GM23338 (cell line): ENCODE results near the gene LRRC3C. TPM values are rescaled to one million over a fixed set of nuclear protein-coding genes. Genes with fewer than 3 reads are reported as not detected.

Experiments
- ATAC-seq: fragments of 200-7000 bp; cut with Tn5 transposase; 3 replicates; pipeline ENCODE4 v1.9.1; 2020
- DNase-seq: peaks from one replicate; pipeline ENCODE4 v3.0.0-alpha.2; 2015; ENCODE audit warnings: low spot score
- H2AFZ ChIP-seq: fragments of 200-600 bp; sonication (generic); 2 replicates; pipeline ENCODE4 v1.8.0; 2016; ENCODE audit warnings: antibody characterized with exemption, mild to moderate bottlenecking, moderate library complexity
- H3F3A ChIP-seq: fragments of 200-600 bp; sonication (generic); replicated peaks from 2 replicates; pipeline ENCODE4 v1.8.0; 2017; ENCODE audit warnings: antibody characterized with exemption, mixed run types, low read depth
- H3K27ac ChIP-seq: fragments of 200-600 bp; sonication (generic); 2 replicates; pipeline ENCODE4 v1.6.1; 2016; ENCODE audit warnings: low read depth
- H3K27me3 ChIP-seq: fragments of 200-600 bp; sonication (generic); 2 replicates; pipeline ENCODE4 v1.8.0; 2016; ENCODE audit warnings: mild to moderate bottlenecking, mixed run types, moderate library complexity; ENCODE audit not compliant: insufficient read depth
- H3K36me3 ChIP-seq: fragments of 200-600 bp; sonication (generic); 2 replicates; pipeline ENCODE4 v1.8.0; 2016; ENCODE audit warnings: mild to moderate bottlenecking; ENCODE audit not compliant: insufficient read depth
- H3K4me1 ChIP-seq: fragments of 200-600 bp; sonication (generic); 2 replicates; pipeline ENCODE4 v1.8.0; 2016; ENCODE audit warnings: mild to moderate bottlenecking, moderate library complexity; ENCODE audit not compliant: insufficient read depth
- H3K4me2 ChIP-seq: fragments of 200-600 bp; sonication (generic); 2 replicates; pipeline ENCODE4 v1.7.1; 2017; ENCODE audit warnings: mixed run types
- H3K4me3 ChIP-seq: fragments of 200-600 bp; sonication (generic); 2 replicates; pipeline ENCODE4 v1.6.1; 2016; ENCODE audit warnings: mixed run types
- H3K79me2 ChIP-seq: fragments of 200-600 bp; sonication (generic); replicated peaks from 2 replicates; pipeline ENCODE4 v1.8.0; 2017; ENCODE audit warnings: mild to moderate bottlenecking; ENCODE audit not compliant: insufficient read depth
- H3K9me2 ChIP-seq: fragments of 200-600 bp; sonication (generic); 2 replicates; pipeline ENCODE4 v1.8.0; 2017; ENCODE audit not compliant: insufficient read depth
- H4K20me1 ChIP-seq: fragments of 200-600 bp; sonication (generic); replicated peaks from 2 replicates; pipeline ENCODE4 v1.8.0; 2017; ENCODE audit warnings: mild to moderate bottlenecking; ENCODE audit not compliant: insufficient read depth
- H3K27ac Mint-ChIP-seq: 2 replicates; pipeline ENCODE4 v1.8.0; 2020; ENCODE audit warnings: inconsistent platforms, mild to moderate bottlenecking, moderate library complexity, mixed read lengths
- H3K27me3 Mint-ChIP-seq: 3 replicates; pipeline ENCODE4 v1.8.0; 2022; ENCODE audit warnings: low read depth, mild to moderate bottlenecking, moderate library complexity, mixed read lengths, inconsistent platforms; ENCODE audit not compliant: insufficient read depth, poor library complexity
- H3K36me3 Mint-ChIP-seq: 3 replicates; pipeline ENCODE4 v1.8.0; 2021; ENCODE audit warnings: low read depth, mild to moderate bottlenecking, inconsistent platforms, moderate library complexity, mixed read lengths
- H3K4me1 Mint-ChIP-seq: 3 replicates; pipeline ENCODE4 v1.8.0; 2020; ENCODE audit warnings: mild to moderate bottlenecking, inconsistent platforms, mixed read lengths
- H3K4me3 Mint-ChIP-seq: 3 replicates; pipeline ENCODE4 v1.8.0; 2021; ENCODE audit warnings: moderate library complexity, mild to moderate bottlenecking, inconsistent platforms, mixed read lengths
- H3K9me3 Mint-ChIP-seq: 3 replicates; pipeline ENCODE4 v1.8.0; 2020; ENCODE audit warnings: moderate library complexity, mild to moderate bottlenecking, inconsistent platforms, mixed read lengths
- CREB1 ChIP-seq: fragments of 250-450 bp; sonication (Bioruptor Pico); IDR thresholded peaks from 2 replicates; pipeline ENCODE4 v1.5.0; 2020; ENCODE audit warnings: low read depth, mild to moderate bottlenecking, moderate library complexity
- JUNB ChIP-seq: IDR thresholded peaks from one replicate; pipeline ENCODE4 v1.6.1; 2016; ENCODE audit warnings: antibody characterized with exemption; ENCODE audit not compliant: unreplicated experiment
- NANOG ChIP-seq: IDR thresholded peaks from 2 replicates; pipeline ENCODE4 v1.6.1; 2016; ENCODE audit warnings: antibody characterized with exemption, borderline replicate concordance
- ZNF114 ChIP-seq: fragments of 250-450 bp; sonication (Bioruptor Pico); IDR thresholded peaks from 2 replicates; pipeline ENCODE4 v1.5.0; 2020; ENCODE audit warnings: mild to moderate bottlenecking, moderate library complexity
- ZNF331 ChIP-seq: fragments of 250-450 bp; sonication (Bioruptor Pico); IDR thresholded peaks from 2 replicates; pipeline ENCODE4 v1.5.0; 2020; ENCODE audit warnings: low read depth, mild to moderate bottlenecking, moderate library complexity
- polyA plus RNA-seq: library from polyadenylated mRNA; unstranded; fragments of >200 nt; fragmentation: Nextera tagmentation; extraction: Ambion mirVana; gene quantifications from 2 replicates; pipeline ENCODE4 v1.2.1, GENCODE V29; 2016
- total RNA-seq: library from RNA; depleted of rRNA; stranded (reverse); fragments of >200 nt; shearing (Covaris generic); gene quantifications from 2 replicates; pipeline ENCODE4 v1.2.3, GENCODE V29; 2014
- TF ChIP-seq, protein P1 (sequence below), 2 experiments: fragments of 200-600 bp in 1 of 2; sonication (generic) in 1 of 2; conservative IDR thresholded peaks; 2 replicates each; pipeline versions ENCODE4 v1.5.1 to v1.6.1; 2016 to 2017; ENCODE audit warnings: antibody characterized with exemption in 2 of 2, low read depth in 2 of 2, mild to moderate bottlenecking in 2 of 2, moderate library complexity in 1 of 2
- TF ChIP-seq, protein P2 (sequence below): fragments of 250-450 bp; sonication (Bioruptor Pico); IDR thresholded peaks from 2 replicates; pipeline ENCODE4 v1.5.0; 2020; ENCODE audit warnings: mild to moderate bottlenecking, moderate library complexity

LRRC3C gene
- total and polyA plus RNA-seq, 2 experiments from 2014 or later = 0.24 TPM; not detected in 1

GRCh38 chr17:39949028-39949427, 21.5 kb downstream of the LRRC3C start (continued):
- TF ChIP-seq, protein P1, sequence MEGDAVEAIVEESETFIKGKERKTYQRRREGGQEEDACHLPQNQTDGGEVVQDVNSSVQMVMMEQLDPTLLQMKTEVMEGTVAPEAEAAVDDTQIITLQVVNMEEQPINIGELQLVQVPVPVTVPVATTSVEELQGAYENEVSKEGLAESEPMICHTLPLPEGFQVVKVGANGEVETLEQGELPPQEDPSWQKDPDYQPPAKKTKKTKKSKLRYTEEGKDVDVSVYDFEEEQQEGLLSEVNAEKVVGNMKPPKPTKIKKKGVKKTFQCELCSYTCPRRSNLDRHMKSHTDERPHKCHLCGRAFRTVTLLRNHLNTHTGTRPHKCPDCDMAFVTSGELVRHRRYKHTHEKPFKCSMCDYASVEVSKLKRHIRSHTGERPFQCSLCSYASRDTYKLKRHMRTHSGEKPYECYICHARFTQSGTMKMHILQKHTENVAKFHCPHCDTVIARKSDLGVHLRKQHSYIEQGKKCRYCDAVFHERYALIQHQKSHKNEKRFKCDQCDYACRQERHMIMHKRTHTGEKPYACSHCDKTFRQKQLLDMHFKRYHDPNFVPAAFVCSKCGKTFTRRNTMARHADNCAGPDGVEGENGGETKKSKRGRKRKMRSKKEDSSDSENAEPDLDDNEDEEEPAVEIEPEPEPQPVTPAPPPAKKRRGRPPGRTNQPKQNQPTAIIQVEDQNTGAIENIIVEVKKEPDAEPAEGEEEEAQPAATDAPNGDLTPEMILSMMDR (conservative IDR thresholded peaks at IDR 0.05; ENCODE audit: low read depth in 2 of 2) = no peak

DNA sequence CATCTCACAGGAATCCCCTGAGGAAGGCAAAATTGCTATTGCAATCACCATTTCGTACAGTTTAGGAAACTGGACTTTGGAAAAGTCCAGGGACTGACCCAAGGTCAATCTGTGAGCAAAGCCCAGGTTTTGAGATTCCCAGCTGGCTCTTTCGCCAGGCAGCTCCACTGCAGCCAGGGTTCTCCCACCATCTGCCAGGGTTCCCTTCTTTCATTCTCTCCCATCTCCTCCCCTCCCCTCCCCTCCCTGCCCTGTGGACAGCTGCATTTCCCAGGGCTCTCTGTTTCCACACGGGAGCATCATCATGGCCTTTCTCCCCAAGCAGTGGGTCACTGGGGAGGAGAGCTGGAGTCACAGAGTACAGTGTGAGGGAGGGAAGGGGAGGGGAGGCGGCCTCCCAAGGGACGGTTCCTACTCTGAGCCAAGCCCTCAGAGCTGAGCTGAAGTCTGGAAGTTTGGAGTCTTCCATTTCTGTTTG, 23.4 kb downstream of the LRRC3C start:
- Mint-ChIP-seq H3K36me3 (no peaks in the 10 kb centered on the region), H3K4me1 (peaks cover 32% of the 10 kb centered on the region), H3K9me3 (no peaks in the 10 kb centered on the region), H3K27me3 (peaks cover 28% of the 10 kb centered on the region), H3K4me3 (no peak overlapping the region), H3K27ac (no peak overlapping the region)
- Histone ChIP-seq H3K27me3 (0 out of 2 replicates have a peak, but pooled peaks cover 4% of the 10 kb centered on the region), H3K27ac (no peak overlapping the region), H3K4me1 (peaks cover 10% of the 10 kb centered on the region; the same call in 1 of the 2 replicates), H3K36me3 (no peaks in the 10 kb centered on the region), H3K79me2 (no peaks in the 10 kb centered on the region), H3K4me3 (no peak overlapping the region), H2AFZ (no peak overlapping the region), H3K9me2 (no peaks in the 10 kb centered on the region), H3K4me2 (no peak overlapping the region), H4K20me1 (no peaks in the 10 kb centered on the region), H3F3A (0 out of 2 replicates have a peak, but pooled peaks cover 7% of the 10 kb centered on the region)
- no peak for DNase-seq
- ATAC-seq = no peak
- TF ChIP-seq ZNF114 (no peak), ZNF331 (CRISPR knock-in tag) (no peak), JUNB (no peak), CREB1 (CRISPR knock-in tag) (no peak), NANOG (no peak)
- TF ChIP-seq, protein P2, sequence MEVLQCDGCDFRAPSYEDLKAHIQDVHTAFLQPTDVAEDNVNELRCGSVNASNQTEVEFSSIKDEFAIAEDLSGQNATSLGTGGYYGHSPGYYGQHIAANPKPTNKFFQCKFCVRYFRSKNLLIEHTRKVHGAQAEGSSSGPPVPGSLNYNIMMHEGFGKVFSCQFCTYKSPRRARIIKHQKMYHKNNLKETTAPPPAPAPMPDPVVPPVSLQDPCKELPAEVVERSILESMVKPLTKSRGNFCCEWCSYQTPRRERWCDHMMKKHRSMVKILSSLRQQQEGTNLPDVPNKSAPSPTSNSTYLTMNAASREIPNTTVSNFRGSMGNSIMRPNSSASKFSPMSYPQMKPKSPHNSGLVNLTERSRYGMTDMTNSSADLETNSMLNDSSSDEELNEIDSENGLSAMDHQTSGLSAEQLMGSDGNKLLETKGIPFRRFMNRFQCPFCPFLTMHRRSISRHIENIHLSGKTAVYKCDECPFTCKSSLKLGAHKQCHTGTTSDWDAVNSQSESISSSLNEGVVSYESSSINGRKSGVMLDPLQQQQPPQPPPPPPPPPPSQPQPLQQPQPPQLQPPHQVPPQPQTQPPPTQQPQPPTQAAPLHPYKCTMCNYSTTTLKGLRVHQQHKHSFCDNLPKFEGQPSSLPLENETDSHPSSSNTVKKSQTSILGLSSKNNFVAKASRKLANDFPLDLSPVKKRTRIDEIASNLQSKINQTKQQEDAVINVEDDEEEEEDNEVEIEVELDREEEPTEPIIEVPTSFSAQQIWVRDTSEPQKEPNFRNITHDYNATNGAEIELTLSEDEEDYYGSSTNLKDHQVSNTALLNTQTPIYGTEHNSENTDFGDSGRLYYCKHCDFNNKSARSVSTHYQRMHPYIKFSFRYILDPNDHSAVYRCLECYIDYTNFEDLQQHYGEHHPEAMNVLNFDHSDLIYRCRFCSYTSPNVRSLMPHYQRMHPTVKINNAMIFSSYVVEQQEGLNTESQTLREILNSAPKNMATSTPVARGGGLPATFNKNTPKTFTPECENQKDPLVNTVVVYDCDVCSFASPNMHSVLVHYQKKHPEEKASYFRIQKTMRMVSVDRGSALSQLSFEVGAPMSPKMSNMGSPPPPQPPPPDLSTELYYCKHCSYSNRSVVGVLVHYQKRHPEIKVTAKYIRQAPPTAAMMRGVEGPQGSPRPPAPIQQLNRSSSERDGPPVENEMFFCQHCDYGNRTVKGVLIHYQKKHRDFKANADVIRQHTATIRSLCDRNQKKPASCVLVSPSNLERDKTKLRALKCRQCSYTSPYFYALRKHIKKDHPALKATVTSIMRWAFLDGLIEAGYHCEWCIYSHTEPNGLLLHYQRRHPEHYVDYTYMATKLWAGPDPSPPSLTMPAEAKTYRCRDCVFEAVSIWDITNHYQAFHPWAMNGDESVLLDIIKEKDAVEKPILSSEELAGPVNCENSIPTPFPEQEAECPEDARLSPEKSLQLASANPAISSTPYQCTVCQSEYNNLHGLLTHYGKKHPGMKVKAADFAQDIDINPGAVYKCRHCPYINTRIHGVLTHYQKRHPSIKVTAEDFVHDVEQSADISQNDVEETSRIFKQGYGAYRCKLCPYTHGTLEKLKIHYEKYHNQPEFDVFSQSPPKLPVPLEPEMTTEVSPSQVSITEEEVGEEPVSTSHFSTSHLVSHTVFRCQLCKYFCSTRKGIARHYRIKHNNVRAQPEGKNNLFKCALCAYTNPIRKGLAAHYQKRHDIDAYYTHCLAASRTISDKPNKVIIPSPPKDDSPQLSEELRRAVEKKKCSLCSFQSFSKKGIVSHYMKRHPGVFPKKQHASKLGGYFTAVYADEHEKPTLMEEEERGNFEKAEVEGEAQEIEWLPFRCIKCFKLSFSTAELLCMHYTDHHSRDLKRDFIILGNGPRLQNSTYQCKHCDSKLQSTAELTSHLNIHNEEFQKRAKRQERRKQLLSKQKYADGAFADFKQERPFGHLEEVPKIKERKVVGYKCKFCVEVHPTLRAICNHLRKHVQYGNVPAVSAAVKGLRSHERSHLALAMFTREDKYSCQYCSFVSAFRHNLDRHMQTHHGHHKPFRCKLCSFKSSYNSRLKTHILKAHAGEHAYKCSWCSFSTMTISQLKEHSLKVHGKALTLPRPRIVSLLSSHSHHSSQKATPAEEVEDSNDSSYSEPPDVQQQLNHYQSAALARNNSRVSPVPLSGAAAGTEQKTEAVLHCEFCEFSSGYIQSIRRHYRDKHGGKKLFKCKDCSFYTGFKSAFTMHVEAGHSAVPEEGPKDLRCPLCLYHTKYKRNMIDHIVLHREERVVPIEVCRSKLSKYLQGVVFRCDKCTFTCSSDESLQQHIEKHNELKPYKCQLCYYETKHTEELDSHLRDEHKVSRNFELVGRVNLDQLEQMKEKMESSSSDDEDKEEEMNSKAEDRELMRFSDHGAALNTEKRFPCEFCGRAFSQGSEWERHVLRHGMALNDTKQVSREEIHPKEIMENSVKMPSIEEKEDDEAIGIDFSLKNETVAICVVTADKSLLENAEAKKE (CRISPR knock-in tag) = no peak
